ENCODE measurements around the gene TMEM17.

Gene TMEM17

DNA sequence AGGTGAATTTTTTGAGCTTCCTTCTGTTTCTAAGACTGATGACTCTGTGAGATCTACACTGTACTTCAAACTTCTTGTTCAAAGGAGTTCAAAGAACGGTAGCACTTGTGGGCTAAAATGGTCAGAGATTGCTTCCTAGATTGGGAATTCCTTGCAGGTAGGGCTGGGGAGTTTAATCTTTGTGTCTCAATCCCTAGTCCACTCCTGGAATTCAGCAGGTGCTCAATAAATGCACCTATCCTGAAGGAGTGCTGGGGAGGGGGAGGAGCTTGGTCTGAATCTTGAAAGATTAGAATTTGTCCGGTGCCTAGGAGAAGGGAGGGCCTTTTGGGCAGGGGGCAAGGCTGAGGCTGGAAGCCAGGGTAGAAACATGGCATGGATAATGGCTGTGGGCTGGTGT is 34.6 kb downstream of the TMEM17 start:
- no peak for DNase-seq

DNA sequence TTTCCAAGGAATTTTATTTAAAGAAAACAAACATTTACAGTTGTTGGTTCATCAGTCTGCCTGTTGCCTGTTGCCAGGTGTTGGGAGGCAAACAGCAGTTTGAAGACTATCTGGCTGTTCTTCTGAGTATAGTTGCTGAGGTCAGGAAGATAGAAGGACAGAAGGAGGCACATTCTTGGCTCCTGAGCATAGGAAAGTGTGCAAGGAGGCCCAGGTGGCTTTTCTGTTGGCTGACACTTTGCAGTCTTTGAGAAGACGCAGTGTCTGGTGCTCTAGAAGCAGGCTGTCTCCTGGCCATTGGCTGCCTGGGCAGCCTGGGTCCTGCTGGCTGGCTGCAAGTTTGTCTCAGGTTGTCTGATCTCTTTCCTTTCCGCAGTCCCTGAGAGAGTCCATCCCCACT is 36.4 kb downstream of the TMEM17 start:
- no peak for DNase-seq

DNA sequence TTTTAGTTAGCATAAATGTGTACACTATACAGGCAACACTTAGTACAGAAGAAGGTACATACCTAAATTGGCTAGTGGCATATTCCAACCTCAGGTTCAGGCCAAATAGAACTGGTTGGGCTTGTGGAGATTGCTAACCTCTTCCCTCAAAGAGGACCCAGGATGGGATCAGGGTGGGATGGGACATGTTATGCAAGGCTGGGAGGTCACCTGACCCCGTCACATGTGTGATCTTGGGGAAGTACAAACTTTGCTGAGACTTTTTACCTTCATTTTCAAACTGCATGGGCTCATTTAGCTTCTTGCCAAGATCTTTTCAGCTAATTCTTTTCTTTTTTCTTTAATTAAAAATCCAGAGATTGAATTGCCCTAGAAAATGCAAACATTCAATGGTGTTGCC is 36.9 kb downstream of the TMEM17 start:
- DNase-seq, result no peak

DNA sequence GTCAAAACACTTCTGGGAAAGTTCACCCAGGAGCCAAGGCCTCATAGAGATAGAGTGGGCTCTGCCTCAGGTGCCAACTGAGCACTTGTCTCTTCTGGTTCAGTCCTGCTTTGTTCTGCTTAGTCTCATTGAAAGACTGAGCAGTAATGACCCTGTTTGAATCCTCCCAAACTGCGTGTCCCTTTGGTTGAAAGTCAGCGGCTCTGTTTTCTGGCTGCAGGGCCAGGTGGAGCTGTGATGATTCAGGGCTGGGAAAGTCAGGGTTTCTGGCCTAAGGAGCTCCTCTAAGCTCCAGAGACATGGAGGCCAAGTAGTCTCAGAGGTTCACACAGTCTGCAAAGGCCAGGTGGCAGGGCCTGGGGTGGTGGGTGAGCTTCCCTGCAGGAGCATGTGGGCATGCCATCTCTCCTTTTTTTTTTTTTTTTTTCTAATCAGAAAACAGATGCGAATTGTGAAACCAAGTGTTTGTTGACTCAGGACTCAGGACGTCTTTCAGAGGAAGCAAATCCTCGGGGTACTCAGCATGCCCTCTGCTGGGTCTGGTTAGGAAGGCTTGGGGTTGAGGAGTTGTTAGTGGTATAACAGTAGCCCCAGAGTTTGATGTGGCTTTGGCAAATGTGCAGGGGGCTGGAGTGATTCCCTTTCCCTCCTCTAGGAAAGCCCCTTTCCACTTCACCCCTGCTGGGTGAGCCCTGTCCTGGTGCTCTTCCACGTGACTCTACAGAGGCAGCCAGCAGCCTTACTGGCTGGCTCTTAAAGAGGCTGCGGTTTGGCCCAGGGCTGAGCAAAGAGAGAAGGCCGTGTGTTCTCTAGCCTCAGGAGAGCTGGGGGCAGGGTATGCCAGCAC is 38.3 kb downstream of the TMEM17 start:
- no peak for DNase-seq

DNA sequence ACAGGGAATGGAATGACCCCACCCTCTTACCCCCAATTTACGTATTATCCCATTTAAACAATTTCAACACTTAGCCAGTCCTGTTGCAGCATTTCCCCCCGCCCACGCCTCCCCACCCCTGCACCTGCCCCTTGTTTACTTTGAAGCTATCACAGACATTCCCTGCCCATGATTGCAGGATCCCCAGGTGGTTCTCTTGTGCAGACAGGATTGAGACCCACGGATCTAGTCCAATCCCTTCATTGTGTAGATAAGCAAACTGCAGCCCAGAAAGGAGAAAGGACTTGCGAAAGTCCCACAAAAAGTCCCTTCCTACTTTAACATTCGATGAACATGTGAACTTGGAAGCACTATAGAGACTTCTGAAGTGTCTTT is 38.9 kb downstream of the TMEM17 start:
- DNase-seq, result no peak

- no peak for DNase-seq
These were observed 39.5 kb downstream of the TMEM17 start for GRCh38 chr2:62466503-62466854.

DNA sequence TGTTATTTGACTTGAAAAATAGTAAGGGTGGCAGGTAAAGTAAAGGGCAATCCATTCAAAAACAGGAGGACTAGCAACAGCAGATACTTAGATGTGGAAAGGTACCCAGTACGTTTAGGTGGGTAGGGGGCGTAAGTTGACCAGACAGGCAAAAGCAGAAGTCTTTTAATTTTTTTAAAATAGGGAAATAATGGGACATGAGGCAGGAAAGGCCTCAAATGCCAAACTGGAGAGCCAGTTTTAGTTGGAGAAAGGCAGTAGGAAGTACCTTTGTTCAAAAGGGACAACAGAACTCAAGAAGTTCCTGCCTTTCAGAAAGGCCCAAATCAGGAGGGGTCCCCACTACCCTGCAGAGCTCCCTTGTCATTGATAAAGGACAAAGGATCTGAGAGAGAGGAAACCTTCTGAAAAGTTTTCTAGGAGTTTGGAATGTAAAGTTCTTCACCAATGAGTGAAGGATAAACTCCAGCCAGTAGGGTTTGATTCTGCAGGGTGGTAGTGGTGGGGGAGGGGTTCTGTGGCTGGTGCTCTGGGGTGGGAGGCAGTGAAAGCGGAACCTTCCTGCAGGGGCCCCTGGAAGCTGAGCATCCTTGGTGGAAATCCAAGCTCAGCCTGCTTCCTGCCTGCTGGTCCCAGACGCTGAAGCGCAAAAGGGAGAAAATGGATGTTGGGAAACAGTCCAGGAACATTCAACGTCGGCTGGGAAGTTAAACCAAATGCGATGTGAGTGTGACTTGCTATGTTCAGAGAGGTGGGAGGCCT is 40.1 kb downstream of the TMEM17 start:
- DNase-seq, result peak; percentile 81

DNA sequence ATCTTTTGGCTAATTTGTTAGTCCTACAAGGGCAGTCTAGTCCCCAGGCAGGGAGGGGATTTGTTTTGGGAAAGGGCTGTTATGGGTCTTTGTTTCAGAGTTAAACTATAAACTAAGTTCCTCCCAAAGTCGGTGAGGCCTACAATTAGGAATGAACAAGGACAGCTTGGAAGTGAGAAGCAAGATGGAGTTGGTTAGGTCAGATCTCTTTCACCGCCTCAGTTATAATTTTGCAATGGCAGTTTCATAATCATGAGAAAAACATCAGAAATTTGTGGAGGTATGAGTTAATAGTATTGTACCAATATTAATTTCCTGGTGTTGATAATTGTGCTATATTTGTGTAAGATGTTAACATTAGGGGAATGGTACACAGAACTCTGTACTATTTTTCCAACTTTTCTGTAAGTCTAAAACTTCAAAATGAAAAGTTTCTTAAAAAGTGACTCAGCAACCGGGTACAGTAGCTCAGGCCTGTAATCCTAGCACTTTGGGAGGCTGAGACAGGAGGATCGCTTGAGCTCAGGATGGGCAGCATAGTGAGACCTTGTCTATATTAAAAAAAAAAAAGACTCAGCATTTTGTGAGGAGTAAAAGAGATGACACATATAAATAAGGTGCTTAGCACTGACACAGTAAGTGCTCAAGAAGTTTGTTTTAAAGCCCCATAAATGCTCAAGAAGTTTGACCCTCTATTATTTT is 40.8 kb downstream of the TMEM17 start:
- no peak for DNase-seq

GRCh38 chr2:62464221-62465007 is 41.6 kb downstream of the TMEM17 start:
- DNase-seq, result no peak

DNA sequence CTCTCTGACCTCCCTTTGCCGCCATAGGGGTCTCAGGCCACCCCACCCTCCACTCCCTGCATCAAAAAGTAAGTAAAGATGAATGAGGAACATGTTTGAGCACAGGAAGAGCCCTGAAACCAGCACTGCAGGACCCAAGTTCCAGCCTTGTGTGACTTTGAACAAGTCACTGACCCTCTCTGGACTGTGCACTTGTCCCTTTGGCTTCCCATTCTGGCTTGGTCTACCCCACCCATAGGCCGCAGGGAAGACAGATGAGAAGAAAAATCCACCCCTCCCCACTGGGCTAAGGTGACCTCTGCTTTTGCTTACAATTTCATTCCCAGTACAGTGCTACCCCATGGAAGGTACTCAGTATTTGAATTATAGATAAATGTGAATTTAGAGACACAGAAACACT is 43.8 kb downstream of the TMEM17 start:
- DNase-seq, result no peak

DNA sequence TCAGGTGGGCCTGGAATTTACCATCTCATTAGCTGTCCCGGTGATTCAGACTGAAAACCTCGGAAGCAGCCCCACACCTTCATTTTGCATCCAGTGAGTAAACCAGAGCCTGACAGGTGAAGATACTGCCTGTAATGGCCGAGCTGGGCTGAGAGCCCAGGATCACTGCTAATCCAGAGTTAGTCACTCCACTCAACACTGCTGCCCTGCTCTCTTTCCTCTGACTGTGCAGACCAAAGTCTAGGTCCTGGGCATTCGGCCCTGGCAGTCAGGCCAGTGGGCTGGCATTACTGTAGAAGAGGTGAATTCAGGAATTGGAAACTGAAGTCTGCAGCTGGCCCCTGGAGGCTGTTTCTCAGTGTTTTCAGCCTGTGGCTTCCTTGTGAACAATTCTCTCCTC is 44.3 kb downstream of the TMEM17 start:
- no peak for DNase-seq

DNA sequence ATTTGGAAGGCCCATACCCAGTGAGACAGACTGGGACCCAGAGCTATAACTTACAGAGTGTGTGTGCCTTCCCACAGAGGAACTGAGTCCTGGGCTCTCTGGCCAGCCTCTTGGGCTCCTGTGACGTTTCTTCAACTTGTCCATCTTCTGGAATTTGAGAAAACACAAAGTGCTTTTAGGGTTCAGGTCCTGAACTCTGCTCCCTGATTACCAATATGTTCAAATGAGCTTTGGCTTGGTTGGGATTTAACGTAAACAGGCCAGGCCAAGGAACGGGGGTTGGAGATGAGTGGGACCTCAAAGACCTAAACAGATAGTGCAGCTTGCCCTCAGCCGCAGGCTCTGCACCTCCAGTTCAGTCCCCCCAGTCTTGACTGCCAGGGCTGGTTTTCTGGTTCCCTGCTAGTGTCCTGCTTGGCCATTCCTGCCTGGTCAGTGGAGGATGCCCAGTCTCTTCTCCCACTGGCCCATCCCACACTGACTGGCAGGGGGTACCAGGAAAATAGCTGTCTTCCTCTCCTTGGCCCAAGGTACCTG is 44.9 kb downstream of the TMEM17 start:
- DNase-seq, result no peak

- DNase-seq, result no peak
These were observed 45.8 kb downstream of the TMEM17 start for GRCh38 chr2:62460175-62460574.

GRCh38 chr2:62459672-62460071 is 46.3 kb downstream of the TMEM17 start:
- no peak for DNase-seq

DNA sequence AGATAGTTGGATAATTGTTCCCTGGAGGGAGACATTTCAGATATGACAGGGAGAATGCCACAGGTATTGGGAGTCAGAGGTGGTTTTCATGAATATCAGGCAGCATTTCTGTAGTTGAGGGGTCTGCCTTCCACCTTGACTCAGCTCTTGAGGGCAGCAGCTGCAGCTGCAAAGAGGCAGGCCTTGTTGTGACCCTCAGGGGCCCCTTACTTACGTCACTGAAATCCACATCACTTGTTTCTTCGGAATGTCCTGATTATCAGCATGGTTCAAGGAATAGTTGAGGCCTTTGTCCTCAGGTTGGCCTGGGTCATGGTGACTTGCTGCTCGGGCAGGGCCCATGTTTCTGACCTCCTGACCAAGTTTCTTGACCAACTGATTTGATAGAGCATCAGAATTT is 46.9 kb downstream of the TMEM17 start:
- peak; percentile 57 for DNase-seq

DNA sequence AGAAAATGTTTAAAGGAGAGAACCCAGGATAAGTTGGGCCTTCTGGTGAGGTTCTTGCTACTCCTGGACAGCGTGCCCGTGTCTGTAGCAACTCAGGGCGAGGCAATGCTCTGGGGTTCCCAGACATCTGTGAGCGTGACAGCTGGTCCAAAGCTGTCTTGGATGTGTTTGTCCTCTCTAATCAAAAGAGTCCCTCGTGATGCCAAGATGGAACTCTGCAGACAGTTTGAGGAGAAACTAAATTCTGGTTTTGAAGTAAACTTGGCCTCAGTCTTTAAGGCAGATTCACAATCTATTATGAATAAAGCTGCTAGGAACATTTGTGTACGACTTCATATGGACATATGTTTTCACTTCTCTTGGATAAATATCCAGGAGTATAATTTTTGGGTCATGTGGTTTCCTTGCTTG is 47.3 kb downstream of the TMEM17 start:
- peak; percentile 56 for DNase-seq

- DNase-seq, result no peak
These were observed 47.8 kb downstream of the TMEM17 start for GRCh38 chr2:62458206-62458641.

- DNase-seq, result no peak
These were observed 48.4 kb downstream of the TMEM17 start for GRCh38 chr2:62457556-62457955.

DNA sequence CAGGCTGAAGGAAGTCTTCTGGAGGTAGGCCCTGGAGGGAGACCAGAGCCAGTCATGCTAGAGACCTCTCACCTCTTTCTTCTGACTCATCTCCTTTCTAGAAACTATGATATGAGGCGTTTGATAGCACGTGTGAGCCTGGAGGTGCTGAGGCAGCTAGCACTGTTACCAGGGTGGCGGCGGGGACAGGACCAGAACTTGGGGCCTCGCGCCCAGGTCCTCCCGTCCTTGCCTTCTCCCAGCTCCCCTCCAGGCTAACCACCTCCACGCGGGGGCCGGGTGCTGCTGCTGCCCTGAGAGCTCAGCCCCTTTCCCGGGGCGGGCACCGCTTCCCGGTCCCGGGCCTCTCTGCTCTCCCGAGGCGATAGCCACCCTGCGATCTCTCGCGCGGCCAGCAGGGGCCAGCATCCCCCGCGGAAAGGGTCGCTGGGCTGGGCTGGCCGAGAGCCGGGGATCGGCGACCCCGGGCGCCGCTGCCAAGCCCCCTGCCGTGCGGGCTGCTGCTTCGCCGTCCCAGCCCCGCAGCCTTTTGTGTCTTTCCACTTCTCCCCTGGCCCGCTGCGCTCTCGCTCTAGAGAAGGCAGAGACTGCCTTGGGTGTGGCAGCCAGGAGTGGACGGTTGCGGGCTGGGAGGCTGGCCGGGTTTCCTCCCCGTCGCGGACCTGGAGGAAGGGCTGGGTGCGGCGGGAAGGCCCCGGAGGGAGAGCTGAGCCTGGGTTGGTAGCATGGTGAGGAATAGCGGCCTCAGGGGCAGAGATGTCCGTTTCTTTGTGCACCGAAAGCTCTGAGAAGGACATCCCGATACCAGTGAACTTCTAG is 49.1 kb downstream of the TMEM17 start:
- peak; percentile 84 for DNase-seq

- no peak for DNase-seq
These were observed 49.9 kb downstream of the TMEM17 start for GRCh38 chr2:62455957-62456692.

GRCh38 chr2:62453955-62454354 is 52.0 kb downstream of the TMEM17 start:
- DNase-seq, result no peak

Measured in right hindlimb (tissue), 1 donor.